ENCODE results near the gene FBXO28. TPM values are rescaled to one million over a fixed set of nuclear protein-coding genes. Genes with fewer than 3 reads are reported as not detected.

FBXO28 gene
- total RNA-seq, 4 donors from 2014 or later = 58.0 to 84.1 (median 67.2) TPM

- DNase-seq (ENCODE audit: low spot score in 2 of 2) = peak in 1 of 2 donors; percentile 56
- intact Hi-C loops (cut with DNase I; ENCODE audit: low total_unique reads) = no loop called here
- no peak overlapping the region for H3K4me3 ChIP-seq (ENCODE audit: low read depth, poor library complexity, severe bottlenecking)
- TF ChIP-seq CTCF (IDR thresholded peaks at IDR 0.05) (no peak), POLR2A (IDR thresholded peaks at IDR 0.05) (no peak)
- WGBS, 2 donors = 59 to 70% methylated on average over 9 of the region's 9 CpGs
Measured at GRCh38 chr1:224170748-224171478, 57.0 kb downstream of the FBXO28 start.

- 81 to 84% methylated on average over 3 of the region's 3 CpGs for WGBS, 2 donors
- DNase-seq (ENCODE audit: low spot score in 2 of 2) = no peak
- H3K4me3 ChIP-seq (ENCODE audit: low read depth, poor library complexity, severe bottlenecking) = no peak overlapping the region
- TF ChIP-seq POLR2A (IDR thresholded peaks at IDR 0.05) (no peak), CTCF (IDR thresholded peaks at IDR 0.05) (no peak)
- intact Hi-C loops (cut with DNase I; ENCODE audit: low total_unique reads) = no loop called here
Measured at GRCh38 chr1:224172229-224172628, 58.3 kb downstream of the FBXO28 start.

GRCh38 chr1:224173523-224173922 lies 59.6 kb downstream of the FBXO28 start:
- intact Hi-C loops (cut with DNase I; ENCODE audit: low total_unique reads) = no loop called here
- no peak overlapping the region for H3K4me3 ChIP-seq (ENCODE audit: low read depth, poor library complexity, severe bottlenecking)
- no peak for DNase-seq (ENCODE audit: low spot score in 2 of 2)
- no peak for TF ChIP-seq CTCF (IDR thresholded peaks at IDR 0.05)
- TF ChIP-seq POLR2A (IDR thresholded peaks at IDR 0.05) = no peak
- WGBS, 2 donors = 42 to 49% methylated on average over 5 of the region's 5 CpGs

DNA sequence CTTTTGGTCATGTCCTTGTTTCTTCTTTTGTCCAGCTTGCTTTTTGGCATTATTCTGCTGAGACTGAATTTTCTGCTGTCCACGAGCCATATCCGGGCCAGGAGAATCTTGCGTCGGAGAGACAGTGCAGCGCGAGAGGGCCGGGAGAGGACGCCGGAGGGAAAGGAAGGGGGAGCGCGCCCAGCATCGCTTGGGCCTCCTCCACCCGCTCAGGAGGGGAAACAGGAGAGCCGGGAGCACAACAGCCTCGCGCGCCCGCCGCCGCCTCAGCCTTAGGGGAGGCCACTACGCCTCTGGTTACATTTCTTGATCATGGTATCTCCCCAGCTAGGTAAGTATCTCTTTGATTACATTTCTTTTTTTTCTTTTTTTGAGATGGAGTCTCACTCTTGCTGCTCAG lies 61.7 kb downstream of the FBXO28 start:
- no peak overlapping the region for H3K4me3 ChIP-seq (ENCODE audit: low read depth, poor library complexity, severe bottlenecking)
- WGBS, 2 donors = 8 to 19% methylated on average over 21 of the region's 21 CpGs
- TF ChIP-seq POLR2A (IDR thresholded peaks at IDR 0.05) (no peak), CTCF (IDR thresholded peaks at IDR 0.05) (no peak)
- intact Hi-C loops (cut with DNase I; ENCODE audit: low total_unique reads) = no loop called here
- DNase-seq (ENCODE audit: low spot score in 2 of 2) = peak in 1 of 2 donors; percentile 84

GRCh38 chr1:224177356-224177999 lies 63.6 kb downstream of the FBXO28 start:
- peak in 1 of 2 donors; percentile 53 for DNase-seq (ENCODE audit: low spot score in 2 of 2)
- WGBS, 2 donors = 89 to 94% methylated on average over 9 of the region's 9 CpGs
- intact Hi-C loops (cut with DNase I; ENCODE audit: low total_unique reads) = no loop called here
- TF ChIP-seq POLR2A (IDR thresholded peaks at IDR 0.05) (no peak), CTCF (IDR thresholded peaks at IDR 0.05) (no peak)
- H3K4me3 ChIP-seq (ENCODE audit: low read depth, poor library complexity, severe bottlenecking) = no peak overlapping the region
